A673 (cell line): Measurements from ENCODE around the gene SCRN1. TPM values are rescaled to one million over a fixed set of nuclear protein-coding genes. Genes with fewer than 3 reads are reported as not detected.

Experiments
- BruUV-seq: library from RNA; stranded (reverse); fragments of 400-500 nt; replicated peaks from 2 replicates; lab custom pipeline; 2021; lab: Mats Ljungman, UMichigan
- CTCF ChIA-PET: fragments of 300-600 bp; sonication (Branson Sonifier 250); formaldehyde crosslinking; loops from one replicate; lab custom pipeline; 2022; ENCODE audit warnings: antibody characterized with exemption; lab: Charles Lee
- POLR2A ChIA-PET: fragments of 300-600 bp; sonication (Branson Sonifier 250); formaldehyde crosslinking; loops from one replicate; lab custom pipeline; 2022; ENCODE audit warnings: antibody characterized with exemption; ENCODE audit not compliant: low non-redundant PET; lab: Charles Lee
- DNase-seq: peaks from one replicate; pipeline ENCODE4 v3.0.0-alpha.2; 2015; ENCODE audit warnings: low spot score
- H3K27ac ChIP-seq: fragments of 200-600 bp; sonication (generic); 2 replicates; pipeline ENCODE4 v1.5.1; 2016; ENCODE audit warnings: mixed run types, low read depth, mild to moderate bottlenecking, mixed read lengths, antibody characterized with exemption, low read length; ENCODE audit not compliant: poor library complexity, severe bottlenecking
- H3K27me3 ChIP-seq: fragments of 200-600 bp; sonication (generic); replicated peaks from 2 replicates; pipeline ENCODE4 v1.6.1; 2017; ENCODE audit warnings: mixed run types, low read depth, mild to moderate bottlenecking, mixed read lengths, antibody characterized with exemption, low read length; ENCODE audit not compliant: insufficient read depth, poor library complexity
- H3K36me3 ChIP-seq: fragments of 200-600 bp; sonication (generic); 2 replicates; pipeline ENCODE4 v1.6.1; 2016; ENCODE audit warnings: mixed run types, mild to moderate bottlenecking, mixed read lengths, antibody characterized with exemption, low read length; ENCODE audit not compliant: insufficient read depth, poor library complexity, severe bottlenecking
- H3K4me1 ChIP-seq: fragments of 200-600 bp; sonication (generic); 2 replicates; pipeline ENCODE4 v1.6.1; 2017; ENCODE audit warnings: mixed run types, mild to moderate bottlenecking, mixed read lengths, antibody characterized with exemption, low read length; ENCODE audit not compliant: insufficient read depth, poor library complexity, severe bottlenecking
- H3K4me3 ChIP-seq: fragments of 200-600 bp; sonication (generic); 2 replicates; pipeline ENCODE4 v1.5.1; 2016; ENCODE audit warnings: low read depth, mixed run types, mild to moderate bottlenecking, mixed read lengths, low read length; ENCODE audit not compliant: poor library complexity, severe bottlenecking
- H3K9me3 ChIP-seq: fragments of 200-600 bp; sonication (generic); 2 replicates; pipeline ENCODE4 v1.6.1; 2016; ENCODE audit warnings: mixed run types, low read depth, mild to moderate bottlenecking, mixed read lengths, antibody characterized with exemption, low read length; ENCODE audit not compliant: poor library complexity, severe bottlenecking
- EZH2 ChIP-seq: fragments of 200-600 bp; sonication (generic); IDR thresholded peaks from 2 replicates; pipeline ENCODE4 v1.6.1; 2017; ENCODE audit warnings: borderline replicate concordance, low read depth, mild to moderate bottlenecking, mixed read lengths, antibody characterized with exemption, low read length; ENCODE audit not compliant: poor library complexity, severe bottlenecking
- intact Hi-C: fragments of 100-400 bp; cut with micrococcal nuclease; formaldehyde crosslinking; loops from one replicate; pipeline ENCODE4 v1.10.0; 2022; ENCODE audit not compliant: unreplicated experiment
- total RNA-seq: library from RNA; stranded (reverse); gene quantifications from 2 replicates; pipeline ENCODE4 v1.2.3, GENCODE V29; 2021
- TF ChIP-seq, protein P1 (sequence below): fragments of 300-800, 200-600 bp; sonication (generic); conservative IDR thresholded peaks from 2 replicates; pipeline ENCODE4 v1.5.1; 2017; ENCODE audit warnings: low read depth, mild to moderate bottlenecking, antibody characterized with exemption, low read length, moderate library complexity, mixed read lengths

Gene SCRN1
- total RNA-seq, 1 experiment from 2014 or later, result 83.9 TPM

DNA sequence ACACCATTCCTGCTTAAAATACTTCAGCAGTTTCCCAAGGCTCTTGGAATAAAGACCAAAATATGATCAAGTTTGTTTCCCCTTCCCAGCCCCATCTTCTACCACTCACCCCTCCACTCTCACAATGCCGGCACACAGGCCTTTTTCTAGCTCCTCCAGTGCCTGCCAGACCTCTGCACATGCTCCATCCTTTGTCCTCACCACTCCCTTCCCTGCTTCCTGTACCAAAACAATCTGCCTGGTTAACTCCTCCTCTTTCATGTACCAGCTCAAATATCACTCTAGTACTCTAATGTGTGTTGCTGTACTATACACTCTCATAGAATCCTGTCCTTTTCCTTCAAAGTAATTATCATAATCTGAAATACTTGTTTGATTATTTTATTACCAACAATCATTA, 19.4 kb downstream of the SCRN1 start:
- TF ChIP-seq, protein P1, sequence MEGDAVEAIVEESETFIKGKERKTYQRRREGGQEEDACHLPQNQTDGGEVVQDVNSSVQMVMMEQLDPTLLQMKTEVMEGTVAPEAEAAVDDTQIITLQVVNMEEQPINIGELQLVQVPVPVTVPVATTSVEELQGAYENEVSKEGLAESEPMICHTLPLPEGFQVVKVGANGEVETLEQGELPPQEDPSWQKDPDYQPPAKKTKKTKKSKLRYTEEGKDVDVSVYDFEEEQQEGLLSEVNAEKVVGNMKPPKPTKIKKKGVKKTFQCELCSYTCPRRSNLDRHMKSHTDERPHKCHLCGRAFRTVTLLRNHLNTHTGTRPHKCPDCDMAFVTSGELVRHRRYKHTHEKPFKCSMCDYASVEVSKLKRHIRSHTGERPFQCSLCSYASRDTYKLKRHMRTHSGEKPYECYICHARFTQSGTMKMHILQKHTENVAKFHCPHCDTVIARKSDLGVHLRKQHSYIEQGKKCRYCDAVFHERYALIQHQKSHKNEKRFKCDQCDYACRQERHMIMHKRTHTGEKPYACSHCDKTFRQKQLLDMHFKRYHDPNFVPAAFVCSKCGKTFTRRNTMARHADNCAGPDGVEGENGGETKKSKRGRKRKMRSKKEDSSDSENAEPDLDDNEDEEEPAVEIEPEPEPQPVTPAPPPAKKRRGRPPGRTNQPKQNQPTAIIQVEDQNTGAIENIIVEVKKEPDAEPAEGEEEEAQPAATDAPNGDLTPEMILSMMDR, result no peak
- TF ChIP-seq EZH2, result no peak
- no peaks in the 10 kb centered on the region for H3K27me3 ChIP-seq
- H3K36me3 ChIP-seq, result peaks cover 16% of the 10 kb centered on the region
- POLR2A ChIA-PET, result no interaction called here
- CTCF ChIA-PET, result no interaction called here
- no peak overlapping the region for H3K4me3 ChIP-seq
- H3K4me1 ChIP-seq, result peaks cover 10% of the 10 kb centered on the region
- no peak for DNase-seq
- BruUV-seq, result no TSS peak
- no peak overlapping the region for H3K27ac ChIP-seq
- H3K9me3 ChIP-seq, result no peaks in the 10 kb centered on the region
- intact Hi-C loops, result no loop called here

DNA sequence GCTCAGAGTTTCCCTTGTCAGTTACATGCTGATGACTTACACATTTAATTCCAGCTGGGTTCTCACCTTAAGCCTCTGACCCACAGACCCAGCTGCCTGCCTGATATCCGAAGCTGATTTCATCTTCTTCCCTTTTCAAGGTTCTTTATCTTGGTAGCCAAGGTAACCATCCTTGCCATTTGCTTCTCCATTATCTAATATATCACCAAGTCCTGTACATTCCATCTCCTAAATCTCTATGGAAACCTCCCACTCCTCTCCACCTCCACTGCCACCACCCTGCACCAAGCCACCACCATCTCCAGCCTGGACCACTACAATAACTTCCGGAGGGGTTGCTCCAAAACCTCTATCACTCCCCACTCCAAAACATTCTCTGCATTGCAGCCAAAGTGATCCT, 19.9 kb downstream of the SCRN1 start:
- BruUV-seq, result no TSS peak
- Histone ChIP-seq H3K36me3 (peaks cover 16% of the 10 kb centered on the region), H3K9me3 (no peaks in the 10 kb centered on the region), H3K27me3 (no peaks in the 10 kb centered on the region), H3K4me1 (peaks cover 6% of the 10 kb centered on the region), H3K27ac (no peak overlapping the region), H3K4me3 (no peak overlapping the region)
- intact Hi-C loops, result no loop called here
- no peak for DNase-seq
- CTCF ChIA-PET, result no interaction called here
- TF ChIP-seq, protein P1, result no peak
- TF ChIP-seq EZH2, result no peak
- POLR2A ChIA-PET, result no interaction called here

DNA sequence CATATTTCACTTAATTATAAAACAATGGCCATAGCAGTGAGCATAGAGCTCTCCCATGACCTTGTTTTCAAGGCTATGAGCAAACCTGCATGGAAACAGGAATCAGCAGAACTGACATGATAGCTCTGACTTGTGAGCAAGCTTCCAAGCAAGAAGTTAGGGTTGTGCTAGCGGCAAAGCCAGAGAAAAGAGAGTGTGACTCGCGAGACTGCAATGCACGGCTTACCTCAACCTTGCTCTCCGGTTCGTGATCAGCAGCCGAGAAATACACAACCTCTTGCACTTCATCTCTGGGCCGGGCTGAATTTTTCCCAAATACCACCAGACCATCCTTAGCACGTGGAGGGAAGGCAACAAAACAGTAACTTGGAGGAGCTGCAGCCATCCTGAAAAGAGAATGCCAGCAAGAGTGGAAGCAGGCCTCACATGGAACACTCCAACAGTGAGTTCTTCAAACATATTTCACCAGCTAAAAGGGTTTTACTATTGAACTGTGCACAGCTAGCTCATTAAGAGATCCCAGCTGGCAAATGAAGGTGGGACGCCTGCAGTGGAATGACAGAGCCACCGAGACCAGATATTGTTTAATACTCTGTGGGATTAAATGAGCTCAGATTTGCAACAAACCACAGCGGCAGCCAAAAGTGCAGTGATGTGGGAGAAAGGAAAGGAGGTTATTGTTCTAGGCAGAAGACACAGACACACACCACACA, 20.8 kb downstream of the SCRN1 start:
- no peak for DNase-seq
- intact Hi-C loops, result no loop called here
- CTCF ChIA-PET, result no interaction called here

More for the DNA sequence above, 20.8 kb downstream of the SCRN1 start:
- TF ChIP-seq EZH2, result no peak
- TF ChIP-seq, protein P1, result no peak
- no peaks in the 10 kb centered on the region for H3K9me3 ChIP-seq
- POLR2A ChIA-PET, result no interaction called here
- peaks cover 16% of the 10 kb centered on the region for H3K36me3 ChIP-seq
- H3K27me3 ChIP-seq, result no peaks in the 10 kb centered on the region
- peaks cover 5% of the 10 kb centered on the region for H3K4me1 ChIP-seq
- BruUV-seq, result no TSS peak
- no peak overlapping the region for H3K27ac ChIP-seq
- no peak overlapping the region for H3K4me3 ChIP-seq
